GM21786 (cell line): ENCODE measurements around the gene TTC23.
A peak's percentile ranks its signal among the peaks of the same experiment; 100 is the strongest.

Source experiments
- ATAC-seq: cut with Tn5 transposase; IDR thresholded peaks from one replicate; pipeline ENCODE4 v1.9.1; 2021; ENCODE audit not compliant: unreplicated experiment

TTC23 gene, protein sequence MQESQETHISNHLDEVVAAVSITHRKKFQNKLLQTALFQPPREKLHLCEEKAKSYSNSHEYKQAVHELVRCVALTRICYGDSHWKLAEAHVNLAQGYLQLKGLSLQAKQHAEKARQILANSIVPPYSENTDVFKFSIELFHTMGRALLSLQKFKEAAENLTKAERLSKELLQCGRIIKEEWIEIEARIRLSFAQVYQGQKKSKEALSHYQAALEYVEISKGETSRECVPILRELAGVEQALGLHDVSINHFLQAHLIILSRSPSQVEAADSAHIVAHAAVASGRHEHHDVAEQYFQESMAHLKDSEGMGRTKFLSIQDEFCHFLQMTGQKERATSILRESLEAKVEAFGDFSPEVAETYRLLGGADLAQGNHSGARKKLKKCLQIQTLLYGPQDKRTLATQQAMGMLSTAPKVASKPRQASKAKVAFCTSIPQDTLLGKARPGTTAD

GRCh38 chr15:99249270-99249841, at the start of gene TTC23:
TTC23 (minus strand) TSS chr15:99249581; CDS start chr15:99228712, 20,869 bp downstream.
- no peak for ATAC-seq

DNA sequence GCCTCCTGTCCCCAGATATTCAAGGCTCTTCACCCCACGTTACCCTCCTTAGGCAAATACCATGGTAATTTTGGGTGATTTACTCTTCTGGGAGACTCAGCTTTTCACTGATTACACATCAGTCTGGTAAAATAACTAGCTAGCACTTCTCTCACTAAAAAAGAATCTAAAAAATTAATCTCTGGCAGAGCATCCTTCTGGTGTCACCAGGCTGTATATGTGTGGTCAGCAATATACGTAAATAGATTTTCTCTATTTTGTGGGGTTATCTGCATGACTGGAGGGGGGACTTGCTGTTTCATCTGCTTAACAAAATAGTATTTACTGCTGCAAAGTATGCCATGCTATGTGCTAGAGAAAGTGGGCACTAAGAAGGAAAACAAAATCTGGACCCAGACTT, 47.0 kb upstream of the TTC23 start:
- no peak for ATAC-seq

GRCh38 chr15:99295840-99296239, 46.5 kb upstream of the TTC23 start:
- no peak for ATAC-seq

DNA sequence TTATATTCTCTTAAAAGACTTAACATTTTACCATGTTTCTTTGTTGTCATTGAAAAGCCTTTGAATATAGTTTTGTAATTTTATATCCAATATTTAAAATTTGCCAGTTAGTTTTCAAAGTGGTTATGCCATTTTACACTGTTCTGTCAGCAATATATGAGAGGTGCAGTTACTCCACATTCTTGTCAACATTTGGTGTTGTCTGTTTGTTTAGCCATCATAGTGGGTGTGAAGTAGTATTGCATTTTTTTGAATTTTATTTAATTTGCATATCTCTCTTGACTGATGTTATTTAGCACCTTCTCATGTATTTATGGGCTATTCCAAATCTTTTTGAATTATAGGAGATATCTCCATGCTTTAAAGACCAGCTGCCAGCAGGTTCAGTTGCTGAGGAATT, 42.3 kb upstream of the TTC23 start:
- ATAC-seq, result no peak

- ATAC-seq, result no peak
Observed at GRCh38 chr15:99283717-99284116, 34.3 kb upstream of the TTC23 start.

DNA sequence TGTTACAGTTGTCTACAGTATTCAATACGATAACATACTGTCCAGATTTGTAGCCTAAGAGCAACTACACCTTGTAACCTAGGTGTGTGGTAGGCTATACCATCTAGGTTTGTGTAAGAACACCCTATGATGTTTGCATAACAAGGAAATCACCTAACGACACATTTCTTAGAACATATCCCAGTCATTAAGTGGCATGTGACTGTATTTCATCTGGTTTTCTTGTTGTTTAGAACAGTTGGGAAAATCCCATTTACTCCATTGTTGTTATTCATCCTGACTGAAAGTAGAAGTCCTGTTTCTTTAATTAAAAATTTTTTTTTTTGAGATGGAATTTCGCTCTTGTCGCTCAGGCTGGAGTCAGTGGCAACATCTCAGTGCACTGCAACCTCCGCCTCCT, 33.2 kb upstream of the TTC23 start:
- ATAC-seq, result no peak

DNA sequence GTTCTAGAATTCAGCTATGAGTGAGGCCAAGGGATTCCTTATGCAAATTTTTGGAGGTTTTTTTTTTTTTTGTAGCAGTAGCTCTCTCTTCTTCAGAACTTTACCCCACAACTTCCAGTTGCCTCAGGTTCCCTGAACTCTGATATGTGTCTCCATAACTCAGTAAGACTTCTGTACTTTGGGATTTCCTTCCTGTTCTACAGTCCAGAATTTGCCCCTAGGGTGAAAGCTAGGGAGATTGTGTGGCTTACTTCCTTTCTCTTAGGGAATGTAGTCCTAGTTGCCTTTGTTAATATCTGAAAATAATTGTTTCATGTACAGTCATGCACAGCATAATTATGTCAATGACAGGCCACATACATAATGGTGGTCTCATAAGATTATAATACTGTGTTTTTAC, 32.7 kb upstream of the TTC23 start:
- no peak for ATAC-seq

DNA sequence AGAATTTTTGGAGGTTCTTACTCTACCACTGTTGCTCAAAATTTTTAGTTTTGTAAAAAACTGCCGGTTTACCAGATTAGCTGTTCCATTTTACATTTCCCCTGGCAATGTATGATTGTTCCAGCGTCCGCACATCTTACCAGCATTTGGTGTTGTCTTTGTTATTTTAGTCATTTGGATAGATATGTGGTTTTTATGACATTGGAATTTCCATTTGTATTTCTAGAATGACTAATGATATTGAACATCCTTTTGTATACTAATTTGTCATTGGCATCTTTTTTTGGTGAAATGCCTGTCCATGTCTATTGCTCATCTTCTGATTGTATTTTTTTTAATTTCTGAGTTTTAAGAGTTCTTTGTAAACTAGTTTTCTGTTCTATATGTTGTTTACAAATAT, 30.4 kb upstream of the TTC23 start:
- ATAC-seq, result no peak

DNA sequence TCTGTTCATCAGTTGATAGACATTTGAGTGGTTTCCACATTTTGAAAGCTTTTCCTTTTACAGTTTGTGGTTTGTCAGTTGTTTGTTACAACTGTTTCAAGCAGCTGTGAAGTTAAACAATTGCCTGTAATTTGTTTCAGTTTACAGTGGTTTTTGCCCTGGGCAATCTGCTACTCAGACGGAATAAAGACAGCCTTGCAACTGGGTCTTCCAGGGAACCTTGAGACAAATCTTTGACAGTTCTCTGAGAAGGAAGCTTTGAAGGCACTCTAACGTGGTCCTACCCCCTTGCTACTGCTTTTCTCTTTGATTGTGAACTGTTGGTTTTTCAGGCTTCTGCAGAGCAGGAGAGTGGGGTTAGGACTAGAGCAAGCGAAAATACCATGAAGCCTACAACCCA, 29.9 kb upstream of the TTC23 start:
- no peak for ATAC-seq

- ATAC-seq, result no peak
Observed at GRCh38 chr15:99275525-99276128, 26.2 kb upstream of the TTC23 start.

GRCh38 chr15:99275061-99275460, 25.7 kb upstream of the TTC23 start:
- no peak for ATAC-seq

DNA sequence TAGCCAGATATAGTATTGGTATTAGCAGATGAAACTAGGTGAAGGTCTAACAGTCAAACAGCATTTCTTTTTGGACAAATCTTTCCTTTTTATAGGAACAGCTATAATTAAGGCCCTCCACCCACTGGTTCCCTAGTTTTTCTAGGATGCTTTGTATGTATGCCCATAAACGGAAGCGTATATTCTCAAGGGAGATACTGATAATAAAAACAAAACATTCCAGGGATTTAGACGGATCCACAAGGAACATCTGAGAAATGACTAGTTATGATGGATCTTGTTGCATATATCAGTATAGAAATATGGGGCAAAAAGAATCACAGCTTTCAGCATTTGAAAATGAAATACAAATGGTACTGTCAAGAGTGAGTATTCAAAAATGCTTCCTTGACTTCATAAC, 24.4 kb upstream of the TTC23 start:
- no peak for ATAC-seq

GRCh38 chr15:99268431-99268830, 19.1 kb upstream of the TTC23 start:
- ATAC-seq, result no peak

GRCh38 chr15:99267957-99268356, 18.6 kb upstream of the TTC23 start:
- no peak for ATAC-seq

DNA sequence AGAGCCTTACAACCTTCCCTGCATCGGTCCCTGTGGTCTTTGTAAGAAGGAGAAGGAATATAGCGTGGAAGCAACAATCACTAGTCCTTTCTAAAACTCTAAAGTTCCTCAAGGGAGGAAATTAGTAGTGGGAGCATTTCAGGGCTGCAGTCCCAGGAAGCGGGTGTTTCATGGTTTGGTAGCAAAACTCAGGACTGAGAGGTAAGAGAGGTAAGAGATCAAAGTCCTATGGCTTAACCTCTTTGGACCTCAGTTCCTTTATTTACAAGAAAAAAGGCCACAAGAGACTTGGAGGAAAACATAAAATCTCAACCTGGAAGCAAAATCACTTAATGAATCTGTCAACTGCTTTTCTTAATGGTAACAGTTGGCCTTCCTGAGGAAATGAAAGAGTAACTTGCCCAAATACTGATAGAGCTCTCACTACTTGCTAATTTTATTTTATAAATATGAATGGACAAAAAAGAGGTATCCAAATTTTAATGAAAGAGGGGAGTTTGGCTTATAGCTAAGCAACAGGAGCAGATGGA, 16.2 kb upstream of the TTC23 start:
- ATAC-seq, result no peak

DNA sequence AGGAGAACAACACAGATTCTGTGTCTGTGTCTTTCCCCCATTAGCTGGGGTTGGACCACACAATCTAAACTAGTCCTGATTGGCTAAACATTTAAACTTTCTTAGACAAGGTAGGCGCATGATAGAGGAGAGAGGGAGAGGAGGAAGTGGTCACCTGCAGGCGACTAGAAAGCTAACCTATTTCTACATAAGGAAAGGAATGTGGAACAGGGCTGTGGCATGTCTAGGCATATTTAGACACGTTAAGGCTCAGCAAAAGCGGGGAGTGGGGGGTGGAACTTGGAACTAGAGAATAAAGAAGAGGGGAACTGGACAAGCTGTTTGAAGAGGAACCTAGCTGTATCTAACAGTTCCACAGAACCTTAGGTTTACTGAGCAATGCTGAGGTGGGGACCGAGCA, 14.7 kb upstream of the TTC23 start:
- ATAC-seq, result no peak

- ATAC-seq, result no peak
Observed at GRCh38 chr15:99257107-99257750, 7.8 kb upstream of the TTC23 start.

- ATAC-seq, result no peak
Observed at GRCh38 chr15:99253381-99254090, 4.2 kb upstream of the TTC23 start.

- no peak for ATAC-seq
Observed at GRCh38 chr15:99252326-99252725, 2.9 kb upstream of the TTC23 start.

DNA sequence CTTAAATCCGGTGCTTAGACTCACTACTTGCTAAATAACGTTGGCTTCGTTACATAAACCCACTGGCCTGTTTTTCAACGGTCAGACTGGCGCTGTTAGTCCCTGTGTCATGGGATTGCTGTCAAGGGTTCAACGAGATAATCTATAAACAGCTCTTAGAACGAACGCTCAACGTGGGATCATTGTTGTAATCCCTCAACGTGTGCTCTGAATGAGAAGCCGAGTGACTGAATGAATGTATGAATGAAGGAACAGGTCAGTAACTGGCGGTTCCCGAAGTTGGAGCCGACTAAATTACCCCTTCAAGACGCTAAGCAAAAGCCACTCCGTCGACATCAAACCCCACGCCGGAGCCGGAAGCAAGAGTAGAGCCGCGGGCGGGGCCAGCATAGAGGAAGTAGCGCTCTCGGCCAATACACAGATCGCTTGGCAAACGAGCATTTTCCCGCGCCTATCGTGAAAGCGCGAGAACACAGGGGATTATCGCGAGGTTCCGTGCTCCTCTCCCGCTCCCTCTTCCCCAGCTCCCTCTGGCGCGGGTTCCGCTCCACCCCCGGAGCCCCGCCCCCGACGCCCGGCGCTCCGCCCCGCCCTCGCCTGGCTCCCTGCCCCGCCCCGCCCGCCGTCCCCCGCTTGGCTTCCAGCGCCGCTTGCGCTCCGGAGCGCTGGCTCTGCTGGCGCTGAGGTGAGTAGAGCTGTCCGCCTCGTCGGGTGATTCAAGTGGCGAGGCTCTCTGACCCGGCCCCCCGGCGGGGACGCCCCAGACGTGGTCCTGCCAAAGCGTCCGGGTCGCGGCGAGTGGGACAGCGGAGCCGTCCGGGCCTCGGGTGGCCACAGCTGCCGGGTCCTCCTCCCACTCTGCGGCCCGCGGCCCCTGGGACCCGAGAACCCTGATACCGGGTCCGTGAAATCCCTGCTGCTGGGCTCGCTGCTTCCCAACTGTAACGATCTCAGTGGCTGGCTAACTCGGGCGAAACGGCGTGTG, 1.8 kb upstream of the TTC23 start, which contains the start of gene LRRC28:
LRRC28 (plus strand) TSS at position 625 of the 985 bp plus-strand sequence. CDS start 4,477 bp downstream, outside the sequence.
- ATAC-seq, result peak; percentile 91
